CD4-positive, alpha-beta T cell treated with Interleukin-1 beta for 1 hour (primary cell): ENCODE results near the gene RDX.
"Not testable (repeated sequence)": the region's sequence is repeated elsewhere in the genome, so short reads cannot be mapped to it uniquely, and the experiment has no call there.

Experiments used
- DNase-seq, 2 donors: peaks; one replicate each; pipeline ENCODE4 v3.0.0-alpha.2; 2020 to 2022

RDX gene

GRCh38 chr11:110303414-110303826, 7.0 kb upstream of the RDX start:
- DNase-seq, result no peak

- no peak for DNase-seq
Measured at GRCh38 chr11:110301577-110301976, 5.2 kb upstream of the RDX start.

- no peak for DNase-seq
Measured at GRCh38 chr11:110301032-110301431, 4.6 kb upstream of the RDX start.

- DNase-seq, result no peak
Measured at GRCh38 chr11:110299006-110299785, 2.8 kb upstream of the RDX start.

GRCh38 chr11:110298301-110298765, 1.9 kb upstream of the RDX start:
- DNase-seq, result no peak

- DNase-seq, result peak in 1 of 2 donors; percentile 13
Measured at GRCh38 chr11:110297726-110298300, 1.4 kb upstream of the RDX start.

GRCh38 chr11:110297076-110297725, 787 bp upstream of the RDX start:
- no peak for DNase-seq

- peak; percentile 37 to 49 for DNase-seq
Measured at GRCh38 chr11:110295531-110296225, 736 bp downstream of the RDX start.

GRCh38 chr11:110295086-110295485, 1.3 kb downstream of the RDX start:
- no peak for DNase-seq

- DNase-seq, result no peak
Measured at GRCh38 chr11:110294509-110294908, 1.9 kb downstream of the RDX start.

- DNase-seq, result no peak
Measured at GRCh38 chr11:110293389-110293788, 3.0 kb downstream of the RDX start.

GRCh38 chr11:110292146-110292545, 4.3 kb downstream of the RDX start:
- not testable (repeated sequence) for DNase-seq

- DNase-seq, result no peak
Measured at GRCh38 chr11:110290591-110291334, 5.7 kb downstream of the RDX start.

- DNase-seq, result no peak
Measured at GRCh38 chr11:110289472-110289871, 6.9 kb downstream of the RDX start.

GRCh38 chr11:110287537-110287936, 8.9 kb downstream of the RDX start:
- DNase-seq, result no peak

GRCh38 chr11:110286298-110287040, 9.9 kb downstream of the RDX start:
- DNase-seq, result no peak

- DNase-seq, result no peak
Measured at GRCh38 chr11:110283862-110284261, 12.6 kb downstream of the RDX start.

GRCh38 chr11:110280595-110280994, 15.8 kb downstream of the RDX start:
- not testable (repeated sequence) for DNase-seq

- DNase-seq, result no peak
Measured at GRCh38 chr11:110279881-110280280, 16.5 kb downstream of the RDX start.

- DNase-seq, result no peak
Measured at GRCh38 chr11:110272919-110273318, 23.5 kb downstream of the RDX start.

- DNase-seq, result no peak
Measured at GRCh38 chr11:110269996-110270395, 26.4 kb downstream of the RDX start.

- DNase-seq, result no peak
Measured at GRCh38 chr11:110268441-110268840, 28.0 kb downstream of the RDX start.
